Memory B cell (primary cell): ENCODE data around the gene TCL1B.
"Not testable (repeated sequence)": the region's sequence is repeated elsewhere in the genome, so short reads cannot be mapped to it uniquely, and the experiment has no call there.

ENCODE experiments used
- ATAC-seq: fragments of 150-1000 bp; cut with Tn5 transposase; 2 replicates; pipeline ENCODE4 v1.10.0; 2021; ENCODE audit warnings: low read depth, mild to moderate bottlenecking, moderate library complexity
- DNase-seq, 2 donors: peaks; one replicate each; pipeline ENCODE4 v3.0.0; 2022; ENCODE audit warnings: low spot score in 2 of 2
- H3K27ac Mint-ChIP-seq: one replicate; pipeline ENCODE4 v1.8.0; 2022; ENCODE audit warnings: mild to moderate bottlenecking, moderate library complexity, mixed read lengths
- H3K27me3 Mint-ChIP-seq: one replicate; pipeline ENCODE4 v1.8.0; 2022; ENCODE audit warnings: mixed read lengths
- H3K36me3 Mint-ChIP-seq: one replicate; pipeline ENCODE4 v1.8.0; 2022; ENCODE audit warnings: mild to moderate bottlenecking, mixed read lengths
- H3K4me1 Mint-ChIP-seq: one replicate; pipeline ENCODE4 v1.8.0; 2022; ENCODE audit warnings: mixed read lengths
- H3K4me3 Mint-ChIP-seq: one replicate; pipeline ENCODE4 v1.8.0; 2022; ENCODE audit warnings: mild to moderate bottlenecking, moderate library complexity, mixed read lengths
- H3K9me3 Mint-ChIP-seq: one replicate; pipeline ENCODE4 v1.8.0; 2022; ENCODE audit warnings: mixed read lengths

The TCL1B gene

DNA sequence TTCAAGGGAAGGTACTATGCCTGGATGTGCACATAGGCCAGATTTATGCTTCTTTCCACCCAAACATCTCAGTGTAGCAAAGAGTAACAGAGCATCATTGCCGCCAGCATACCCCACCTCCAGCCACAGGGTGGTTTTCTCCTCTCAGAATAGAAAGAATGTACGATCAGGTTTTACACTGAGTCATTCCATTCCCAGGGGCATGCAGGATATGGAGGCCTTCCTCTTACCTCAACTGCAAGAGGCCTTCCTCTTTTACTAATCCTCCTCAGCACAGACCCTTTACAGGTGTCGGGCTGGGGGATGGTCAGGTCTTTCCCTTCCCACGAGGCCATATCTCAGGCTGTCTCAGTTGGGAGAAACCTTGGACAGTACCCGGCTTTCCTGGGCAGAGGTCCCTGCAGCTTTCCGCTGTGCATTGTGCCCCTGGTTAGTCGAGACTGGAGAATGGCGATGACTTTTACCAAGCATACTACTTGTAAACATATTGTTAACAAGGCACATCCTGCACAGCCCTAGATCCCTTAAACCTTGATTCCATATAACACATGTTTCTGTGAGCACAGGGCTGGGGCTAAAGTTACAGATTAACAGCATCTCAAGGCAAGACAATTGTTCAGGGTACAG, 43.3 kb downstream of the TCL1B start:
- not testable (repeated sequence) for H3K9me3 Mint-ChIP-seq, H3K27ac Mint-ChIP-seq, ATAC-seq, H3K36me3 Mint-ChIP-seq, H3K4me1 Mint-ChIP-seq, H3K4me3 Mint-ChIP-seq, DNase-seq
- peaks cover 28% of the 10 kb centered on the region for H3K27me3 Mint-ChIP-seq

GRCh38 chr14:95730126-95730525, 43.9 kb downstream of the TCL1B start:
- DNase-seq (no peak), ATAC-seq (no peak)
- Mint-ChIP-seq H3K4me3 (no peak overlapping the region), H3K27ac (no peak overlapping the region), H3K36me3 (peaks cover 3% of the 10 kb centered on the region), H3K9me3 (peaks cover 3% of the 10 kb centered on the region), H3K4me1 (peaks cover 5% of the 10 kb centered on the region), H3K27me3 (peaks cover 27% of the 10 kb centered on the region)

GRCh38 chr14:95733212-95733611, 47.0 kb downstream of the TCL1B start:
- Mint-ChIP-seq H3K27me3 (peaks cover 17% of the 10 kb centered on the region), H3K27ac (no peak overlapping the region), H3K4me3 (no peak overlapping the region), H3K9me3 (peaks cover 3% of the 10 kb centered on the region), H3K4me1 (peaks cover 5% of the 10 kb centered on the region), H3K36me3 (peaks cover 3% of the 10 kb centered on the region)
- DNase-seq (no peak), ATAC-seq (no peak)

DNA sequence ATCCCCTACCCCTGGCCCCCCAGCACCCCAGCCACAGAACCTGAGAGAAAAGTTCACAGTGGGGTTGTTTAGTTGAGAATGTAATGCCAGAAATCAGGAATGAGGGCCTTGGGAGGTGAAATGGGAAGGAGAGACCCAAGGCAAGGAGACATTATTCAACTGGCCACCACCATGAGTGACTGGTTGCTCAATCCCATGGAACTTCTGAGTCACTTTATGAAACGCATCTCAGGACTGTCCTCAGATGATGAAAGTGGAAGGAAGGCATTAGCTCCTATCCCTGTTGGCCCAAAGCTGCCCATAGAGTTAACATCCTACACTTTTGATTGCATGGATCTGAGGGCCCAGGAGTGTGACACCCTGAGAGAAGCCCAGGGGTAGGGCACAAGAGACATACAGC, 53.1 kb downstream of the TCL1B start:
- no peak overlapping the region for H3K27ac Mint-ChIP-seq
- H3K9me3 Mint-ChIP-seq = peaks cover 4% of the 10 kb centered on the region
- no peak overlapping the region for H3K4me3 Mint-ChIP-seq
- H3K36me3 Mint-ChIP-seq = peaks cover 1% of the 10 kb centered on the region
- ATAC-seq = no peak
- peaks cover 5% of the 10 kb centered on the region for H3K4me1 Mint-ChIP-seq
- no peak for DNase-seq
- H3K27me3 Mint-ChIP-seq = peaks cover 4% of the 10 kb centered on the region

- peaks cover 1% of the 10 kb centered on the region for H3K36me3 Mint-ChIP-seq
- no peak for ATAC-seq
- H3K27ac Mint-ChIP-seq = no peak overlapping the region
- peaks cover 4% of the 10 kb centered on the region for H3K9me3 Mint-ChIP-seq
- H3K4me1 Mint-ChIP-seq = peaks cover 5% of the 10 kb centered on the region
- H3K27me3 Mint-ChIP-seq = peaks cover 3% of the 10 kb centered on the region
- H3K4me3 Mint-ChIP-seq = no peak overlapping the region
- no peak for DNase-seq
Observed at GRCh38 chr14:95741038-95741490, 54.8 kb downstream of the TCL1B start.

DNA sequence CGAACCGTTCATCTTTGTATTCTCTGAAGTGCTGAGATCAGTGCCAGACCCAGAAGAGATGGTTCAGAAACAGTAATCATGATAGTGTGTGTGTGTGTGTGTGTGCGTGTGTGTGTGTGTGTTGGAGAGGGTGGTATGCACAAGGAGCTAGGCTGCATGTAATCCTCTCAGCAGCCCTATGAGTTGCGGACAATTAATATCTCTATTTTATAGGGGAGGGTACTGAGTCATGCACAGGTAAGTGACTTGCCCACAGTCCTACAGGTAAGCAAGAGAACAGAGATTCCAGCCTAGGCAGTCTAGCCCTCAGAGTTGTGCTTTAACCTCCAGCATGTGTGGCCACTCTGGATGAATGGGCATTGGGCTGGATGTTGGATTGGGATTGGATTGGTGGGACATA, 55.6 kb downstream of the TCL1B start:
- Mint-ChIP-seq H3K36me3 (peaks cover 1% of the 10 kb centered on the region), H3K27ac (no peak overlapping the region), H3K9me3 (peaks cover 4% of the 10 kb centered on the region), H3K27me3 (peaks cover 3% of the 10 kb centered on the region), H3K4me1 (peaks cover 5% of the 10 kb centered on the region), H3K4me3 (no peak overlapping the region)
- DNase-seq (no peak), ATAC-seq (no peak)
